ENCODE data around the gene SYT7. TPM values are rescaled to one million over a fixed set of nuclear protein-coding genes. Genes with fewer than 3 reads are reported as not detected.

The SYT7 gene
- total RNA-seq, 1 experiment from 2014 or later: 2.5 TPM

DNA sequence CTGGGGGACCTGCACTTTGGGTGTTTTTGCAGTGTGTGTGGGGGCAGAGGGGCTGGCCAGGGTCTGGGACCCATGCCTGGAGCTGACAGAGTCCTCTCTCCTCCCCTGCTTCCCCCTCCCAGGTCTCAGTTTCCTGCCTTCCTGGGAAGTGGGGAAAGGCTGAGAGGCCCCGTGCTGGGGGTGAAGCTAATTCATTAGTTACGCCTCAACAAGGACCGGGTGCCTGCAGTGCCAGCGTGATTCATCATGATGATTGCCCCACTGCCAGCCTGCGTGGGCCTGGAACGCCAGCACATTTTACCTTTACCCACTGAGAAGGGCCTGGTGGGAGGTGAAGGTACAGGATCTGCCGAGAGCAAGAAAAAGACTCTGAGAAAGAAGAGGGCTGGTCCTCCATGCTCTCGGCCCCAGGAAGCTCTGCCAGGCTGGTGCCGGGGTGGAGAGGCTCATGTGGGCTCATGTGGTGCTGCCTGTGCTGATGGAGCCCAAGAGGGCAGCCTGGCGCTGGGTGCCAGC, 75.2 kb downstream of the SYT7 start:
- Histone ChIP-seq H3K36me3 (ENCODE audit: control insufficient read depth, insufficient read depth, low read length) (no peaks in the 10 kb centered on the region), H3K9me3 (ENCODE audit: control insufficient read depth, insufficient read depth, low read depth, low read length) (no peaks in the 10 kb centered on the region), H3K27me3 (ENCODE audit: control insufficient read depth, insufficient read depth, low read length) (peaks cover 4% of the 10 kb centered on the region; the same call in 1 of the 2 replicates), H3K4me3 (ENCODE audit: low read depth in 2 of 2, low read length in 2 of 2) (no peak overlapping the region), H3K27ac (ENCODE audit: low read length) (no peak overlapping the region), H3K4me1 (ENCODE audit: control insufficient read depth, insufficient read depth, low read length) (no peaks in the 10 kb centered on the region; the same call in 1 of the 2 replicates)
- BruUV-seq (replicated peaks): no TSS peak
- TF ChIP-seq SIN3A (IDR thresholded peaks at IDR 0.05; ENCODE audit: borderline replicate concordance, insufficient read depth, low read depth, low read length) (no peak), TCF7L2 (IDR thresholded peaks at IDR 0.05; ENCODE audit: low read depth, low read length) (no peak), POLR2AphosphoS5 (IDR thresholded peaks at IDR 0.05; ENCODE audit: low read depth, low read length) (no peak)
- TF ChIP-seq, protein P1, sequence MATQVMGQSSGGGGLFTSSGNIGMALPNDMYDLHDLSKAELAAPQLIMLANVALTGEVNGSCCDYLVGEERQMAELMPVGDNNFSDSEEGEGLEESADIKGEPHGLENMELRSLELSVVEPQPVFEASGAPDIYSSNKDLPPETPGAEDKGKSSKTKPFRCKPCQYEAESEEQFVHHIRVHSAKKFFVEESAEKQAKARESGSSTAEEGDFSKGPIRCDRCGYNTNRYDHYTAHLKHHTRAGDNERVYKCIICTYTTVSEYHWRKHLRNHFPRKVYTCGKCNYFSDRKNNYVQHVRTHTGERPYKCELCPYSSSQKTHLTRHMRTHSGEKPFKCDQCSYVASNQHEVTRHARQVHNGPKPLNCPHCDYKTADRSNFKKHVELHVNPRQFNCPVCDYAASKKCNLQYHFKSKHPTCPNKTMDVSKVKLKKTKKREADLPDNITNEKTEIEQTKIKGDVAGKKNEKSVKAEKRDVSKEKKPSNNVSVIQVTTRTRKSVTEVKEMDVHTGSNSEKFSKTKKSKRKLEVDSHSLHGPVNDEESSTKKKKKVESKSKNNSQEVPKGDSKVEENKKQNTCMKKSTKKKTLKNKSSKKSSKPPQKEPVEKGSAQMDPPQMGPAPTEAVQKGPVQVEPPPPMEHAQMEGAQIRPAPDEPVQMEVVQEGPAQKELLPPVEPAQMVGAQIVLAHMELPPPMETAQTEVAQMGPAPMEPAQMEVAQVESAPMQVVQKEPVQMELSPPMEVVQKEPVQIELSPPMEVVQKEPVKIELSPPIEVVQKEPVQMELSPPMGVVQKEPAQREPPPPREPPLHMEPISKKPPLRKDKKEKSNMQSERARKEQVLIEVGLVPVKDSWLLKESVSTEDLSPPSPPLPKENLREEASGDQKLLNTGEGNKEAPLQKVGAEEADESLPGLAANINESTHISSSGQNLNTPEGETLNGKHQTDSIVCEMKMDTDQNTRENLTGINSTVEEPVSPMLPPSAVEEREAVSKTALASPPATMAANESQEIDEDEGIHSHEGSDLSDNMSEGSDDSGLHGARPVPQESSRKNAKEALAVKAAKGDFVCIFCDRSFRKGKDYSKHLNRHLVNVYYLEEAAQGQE (IDR thresholded peaks at IDR 0.05; ENCODE audit: insufficient read depth in 1 of 2, low read depth in 2 of 2, low read length in 1 of 2): no peak
- TF ChIP-seq, protein P2, sequence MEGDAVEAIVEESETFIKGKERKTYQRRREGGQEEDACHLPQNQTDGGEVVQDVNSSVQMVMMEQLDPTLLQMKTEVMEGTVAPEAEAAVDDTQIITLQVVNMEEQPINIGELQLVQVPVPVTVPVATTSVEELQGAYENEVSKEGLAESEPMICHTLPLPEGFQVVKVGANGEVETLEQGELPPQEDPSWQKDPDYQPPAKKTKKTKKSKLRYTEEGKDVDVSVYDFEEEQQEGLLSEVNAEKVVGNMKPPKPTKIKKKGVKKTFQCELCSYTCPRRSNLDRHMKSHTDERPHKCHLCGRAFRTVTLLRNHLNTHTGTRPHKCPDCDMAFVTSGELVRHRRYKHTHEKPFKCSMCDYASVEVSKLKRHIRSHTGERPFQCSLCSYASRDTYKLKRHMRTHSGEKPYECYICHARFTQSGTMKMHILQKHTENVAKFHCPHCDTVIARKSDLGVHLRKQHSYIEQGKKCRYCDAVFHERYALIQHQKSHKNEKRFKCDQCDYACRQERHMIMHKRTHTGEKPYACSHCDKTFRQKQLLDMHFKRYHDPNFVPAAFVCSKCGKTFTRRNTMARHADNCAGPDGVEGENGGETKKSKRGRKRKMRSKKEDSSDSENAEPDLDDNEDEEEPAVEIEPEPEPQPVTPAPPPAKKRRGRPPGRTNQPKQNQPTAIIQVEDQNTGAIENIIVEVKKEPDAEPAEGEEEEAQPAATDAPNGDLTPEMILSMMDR (IDR thresholded peaks at IDR 0.05): no peak
- ChIA-PET CTCF (interaction anchor here (0.5 to 1.5 kb wide), 2 partner anchors 11 to 26 kb away, joined by 3 to 4 read pairs; no protein-coding TSS in a partner anchor), POLR2A (no interaction called here)
- in situ Hi-C loops (cut with HindIII; ENCODE audit: low pct_unique_long_range_greater_than_20kb, low sequenced_read_pairs): no loop called here
- intact Hi-C loops (cut with micrococcal nuclease; ENCODE audit: unreplicated experiment): no loop called here
- ATAC-seq (no peak), DNase-seq (ENCODE audit: low read depth, low spot score) (no peak)

DNA sequence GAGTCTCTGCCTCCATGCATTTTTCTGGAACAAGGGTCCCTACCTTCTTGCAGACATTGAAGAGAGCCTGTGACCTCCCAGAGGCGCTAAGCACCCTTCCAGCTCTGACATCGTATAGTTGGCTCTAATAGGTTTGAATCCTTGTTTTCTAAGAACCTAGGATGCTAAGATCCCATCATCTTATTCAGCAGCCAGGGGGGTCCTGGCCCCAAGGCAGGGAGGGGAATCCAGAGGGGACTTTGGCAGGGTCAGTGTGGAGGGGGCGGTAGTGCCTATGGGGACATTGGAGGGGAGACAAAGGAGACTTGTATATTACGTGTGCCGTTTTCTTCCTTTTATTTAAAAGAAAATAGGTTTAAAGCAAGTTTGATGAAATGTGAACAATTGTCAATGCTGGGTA, 75.8 kb downstream of the SYT7 start:
- DNase-seq (ENCODE audit: low read depth, low spot score) (no peak), ATAC-seq (no peak)
- no peaks in the 10 kb centered on the region; the same call in 1 of the 2 replicates for H3K4me1 ChIP-seq (ENCODE audit: control insufficient read depth, insufficient read depth, low read length)
- POLR2A ChIA-PET: no interaction called here
- H3K27ac ChIP-seq (ENCODE audit: low read length): no peak overlapping the region
- CTCF ChIA-PET: interaction anchor here (0.5 to 1.5 kb wide), 2 partner anchors 11 to 25 kb away, joined by 3 to 4 read pairs; no protein-coding TSS in a partner anchor
- H3K27me3 ChIP-seq (ENCODE audit: control insufficient read depth, insufficient read depth, low read length): peaks cover 4% of the 10 kb centered on the region; the same call in 1 of the 2 replicates
- no peaks in the 10 kb centered on the region for H3K9me3 ChIP-seq (ENCODE audit: control insufficient read depth, insufficient read depth, low read depth, low read length)
- no peaks in the 10 kb centered on the region for H3K36me3 ChIP-seq (ENCODE audit: control insufficient read depth, insufficient read depth, low read length)
- H3K4me3 ChIP-seq (ENCODE audit: low read depth in 2 of 2, low read length in 2 of 2): no peak overlapping the region
- in situ Hi-C loops (cut with HindIII; ENCODE audit: low pct_unique_long_range_greater_than_20kb, low sequenced_read_pairs) (no loop called here), intact Hi-C loops (cut with micrococcal nuclease; ENCODE audit: unreplicated experiment) (no loop called here)
- TF ChIP-seq TCF7L2 (IDR thresholded peaks at IDR 0.05; ENCODE audit: low read depth, low read length) (no peak), POLR2AphosphoS5 (IDR thresholded peaks at IDR 0.05; ENCODE audit: low read depth, low read length) (no peak), SIN3A (IDR thresholded peaks at IDR 0.05; ENCODE audit: borderline replicate concordance, insufficient read depth, low read depth, low read length) (no peak)
- TF ChIP-seq, protein P2 (IDR thresholded peaks at IDR 0.05): no peak
- TF ChIP-seq, protein P1 (IDR thresholded peaks at IDR 0.05; ENCODE audit: insufficient read depth in 1 of 2, low read depth in 2 of 2, low read length in 1 of 2): no peak
- BruUV-seq (replicated peaks): no TSS peak
